RPMI8226 (cell line): ENCODE data around the gene INSC.
"Not testable (repeated sequence)": the region's sequence is repeated elsewhere in the genome, so short reads cannot be mapped to it uniquely, and the experiment has no call there.

Experiments used
- DNase-seq: peaks from one replicate; pipeline ENCODE4 v3.0.0-alpha.2; 2015

INSC gene

DNA sequence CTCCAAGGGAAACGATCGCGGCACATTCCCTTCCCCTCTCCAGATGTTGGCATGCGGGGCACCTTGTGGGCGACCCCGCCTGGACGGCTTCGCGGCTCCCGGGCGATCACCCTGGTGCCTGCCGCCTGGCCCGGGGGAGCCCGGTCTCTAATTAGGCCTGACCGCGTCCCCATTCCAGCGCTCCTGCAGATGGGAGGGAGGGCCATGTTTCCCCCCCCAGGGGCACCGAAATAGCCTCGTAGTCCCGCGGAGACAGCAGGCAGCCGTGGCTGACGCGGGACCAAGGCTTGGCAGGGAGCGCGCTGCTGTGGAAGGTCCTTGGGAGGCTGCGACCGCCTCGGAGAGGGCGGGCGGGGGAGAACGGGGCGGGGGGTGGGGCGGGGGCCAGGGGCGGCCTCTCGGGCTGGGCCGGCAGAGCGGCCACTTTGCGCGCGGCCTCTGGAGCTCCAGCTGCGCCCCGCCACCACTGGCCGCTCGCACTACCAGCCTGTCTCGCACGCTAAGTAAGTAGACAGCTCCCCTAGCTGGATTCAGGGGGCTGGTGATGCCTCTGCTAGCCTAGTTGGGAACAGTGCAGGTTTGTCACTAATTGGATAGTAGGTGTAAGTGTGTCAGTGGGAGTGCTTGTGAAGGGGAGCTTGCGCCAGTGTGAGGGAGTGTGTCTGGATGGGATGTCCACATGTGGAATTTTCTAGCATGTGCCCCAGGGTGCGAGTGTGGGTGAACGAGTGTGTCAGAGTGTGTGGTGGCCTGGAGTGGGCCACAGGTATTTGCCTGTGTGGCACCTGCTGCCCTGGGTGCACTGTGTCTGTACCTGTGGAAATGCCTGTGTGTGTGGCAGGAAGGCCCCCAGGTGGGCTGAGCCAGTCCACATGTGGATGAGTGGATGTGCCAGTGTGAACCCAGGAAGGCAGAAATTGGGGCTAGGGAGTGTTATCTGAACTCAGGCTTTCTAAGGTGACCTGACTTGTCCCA lies at the start of gene INSC:
Gene INSC (plus strand): TSS at position 423 of the 975 bp plus-strand sequence. CDS start 34,252 bp downstream, outside the sequence.
- DNase-seq, result no peak

DNA sequence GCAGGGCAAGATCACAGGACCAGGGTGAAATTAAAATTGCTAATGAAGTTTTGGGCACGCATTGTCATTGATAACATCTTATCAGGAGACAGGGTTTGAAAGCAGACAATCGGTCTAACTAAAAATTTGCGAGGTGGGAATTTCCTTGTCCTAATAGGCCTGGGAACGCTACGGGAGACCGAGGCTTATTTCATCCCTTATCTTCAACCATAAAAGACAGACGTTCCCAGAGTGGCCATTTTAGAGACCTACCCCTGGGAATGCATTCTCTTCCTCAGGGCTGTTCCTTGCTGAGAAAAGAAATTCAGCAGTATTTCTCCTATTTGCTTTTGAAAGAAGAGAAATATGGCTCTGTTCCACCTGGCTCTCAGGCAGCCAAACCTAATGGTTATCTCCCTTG lies 45.0 kb upstream of the INSC start:
- DNase-seq, result not testable (repeated sequence)

- DNase-seq, result no peak
Observed at GRCh38 chr11:15071556-15072255, 43.0 kb upstream of the INSC start.

- DNase-seq, result no peak
Observed at GRCh38 chr11:15072551-15073143, 42.1 kb upstream of the INSC start.

- DNase-seq, result no peak
Observed at GRCh38 chr11:15073361-15074205, 41.1 kb upstream of the INSC start, which contains the start of gene CALCB. Gene CALCB, plus strand, starts transcription at chr11:15073593. Its CDS starts 1,126 bp downstream, at chr11:15074719.

- DNase-seq, result peak; percentile 75
Observed at GRCh38 chr11:15074206-15075161, 40.2 kb upstream of the INSC start.

- no peak for DNase-seq
Observed at GRCh38 chr11:15075162-15075526, 39.6 kb upstream of the INSC start.

- DNase-seq, result no peak
Observed at GRCh38 chr11:15091175-15091574, 23.5 kb upstream of the INSC start.

GRCh38 chr11:15091625-15092024 lies 23.1 kb upstream of the INSC start:
- no peak for DNase-seq

GRCh38 chr11:15093432-15093831 lies 21.3 kb upstream of the INSC start:
- DNase-seq, result no peak

DNA sequence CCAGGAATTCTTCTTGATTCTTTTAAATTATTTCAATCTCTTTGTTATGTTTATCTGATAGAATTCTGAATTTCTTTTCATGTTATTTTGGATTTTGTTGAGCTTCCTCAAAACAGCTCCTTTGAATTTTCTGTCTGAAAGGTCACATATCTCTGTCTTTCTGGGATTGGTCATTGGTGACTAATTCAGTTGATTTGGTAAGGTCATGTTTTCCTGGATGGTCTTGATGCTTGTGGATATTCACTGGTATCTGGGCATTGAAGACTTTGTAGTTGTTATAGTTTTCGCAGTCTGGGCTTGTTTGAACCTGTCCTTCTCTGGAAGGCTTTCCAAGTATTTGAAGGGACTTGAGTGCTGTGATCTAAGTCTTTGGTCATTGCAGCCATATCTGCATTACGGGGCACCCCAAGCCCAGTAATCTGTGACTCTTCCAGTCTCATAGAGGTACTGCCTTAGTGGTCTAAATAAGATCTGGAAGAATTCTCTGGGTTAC lies 18.9 kb upstream of the INSC start:
- no peak for DNase-seq

GRCh38 chr11:15097411-15097810 lies 17.3 kb upstream of the INSC start:
- DNase-seq, result no peak

GRCh38 chr11:15099267-15099666 lies 15.5 kb upstream of the INSC start:
- no peak for DNase-seq

DNA sequence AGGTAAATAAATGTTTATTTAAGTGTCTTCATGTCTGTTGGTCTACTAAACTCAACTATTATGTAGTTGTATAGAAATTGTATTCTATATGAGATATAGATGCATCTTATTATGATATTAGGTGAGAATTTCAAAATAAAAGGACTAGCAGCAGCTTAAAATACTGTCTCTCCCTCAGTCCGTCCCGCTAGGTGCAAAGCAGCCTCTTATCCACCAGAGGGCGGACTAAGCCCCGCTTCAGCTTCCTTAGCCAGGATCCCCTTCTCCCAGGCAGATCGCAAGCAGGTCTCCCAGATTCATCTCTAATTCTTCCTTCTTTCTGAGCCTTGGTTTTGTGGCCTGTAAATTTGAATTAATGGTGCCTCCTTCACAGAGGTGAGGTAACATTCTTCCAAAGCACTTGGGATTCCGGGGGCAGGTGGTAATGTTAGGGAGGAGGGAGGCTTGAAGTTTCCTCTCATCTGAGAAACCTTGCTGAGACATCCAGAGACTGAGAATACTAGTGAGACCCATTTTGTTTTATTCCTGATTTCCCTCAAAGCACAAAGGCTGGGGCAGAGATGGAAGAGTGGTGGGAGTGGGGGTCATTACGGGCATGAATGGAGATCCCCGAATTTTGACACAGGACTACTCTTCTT lies 13.5 kb upstream of the INSC start:
- peak; percentile 44 for DNase-seq

GRCh38 chr11:15104166-15104565 lies 10.6 kb upstream of the INSC start:
- no peak for DNase-seq

GRCh38 chr11:15106201-15106965 lies 8.3 kb upstream of the INSC start:
- DNase-seq, result no peak

DNA sequence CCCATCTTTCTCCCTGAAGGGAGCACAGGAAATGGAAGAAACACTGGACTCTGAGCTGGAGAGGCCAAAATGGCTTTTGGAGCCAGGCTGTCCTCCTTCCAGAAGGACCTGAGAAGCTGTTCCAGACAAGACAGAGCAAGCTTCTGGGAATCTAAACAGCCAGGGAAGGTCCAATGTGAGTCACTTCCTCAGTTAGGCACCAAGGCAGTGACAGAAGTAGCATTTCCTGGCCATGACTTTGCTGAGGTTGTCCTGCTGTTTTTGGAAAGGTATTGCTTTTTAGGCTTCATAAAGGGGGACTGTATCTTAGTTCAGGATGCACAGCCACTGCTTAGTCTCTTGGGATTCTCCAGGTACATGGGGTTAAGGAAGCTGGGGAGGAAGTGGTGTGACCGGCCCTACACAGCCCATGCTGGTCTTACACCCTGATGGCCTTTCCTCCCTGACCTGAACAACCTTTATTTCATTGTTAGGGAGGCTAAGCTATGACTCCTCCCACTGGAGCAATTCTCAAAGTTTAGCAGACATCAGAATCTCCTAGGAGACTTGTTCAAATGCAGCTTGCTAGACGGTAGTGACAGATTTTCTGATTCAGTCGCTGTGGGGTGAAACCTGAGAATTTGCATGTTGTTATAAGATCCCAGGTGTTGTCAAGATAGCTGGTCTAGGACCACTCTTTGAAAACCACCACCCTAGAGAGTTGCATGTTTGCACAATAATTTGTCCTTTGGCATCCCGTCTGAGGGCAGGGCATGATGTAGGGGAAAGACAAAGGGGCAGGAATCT lies 6.8 kb upstream of the INSC start:
- no peak for DNase-seq

DNA sequence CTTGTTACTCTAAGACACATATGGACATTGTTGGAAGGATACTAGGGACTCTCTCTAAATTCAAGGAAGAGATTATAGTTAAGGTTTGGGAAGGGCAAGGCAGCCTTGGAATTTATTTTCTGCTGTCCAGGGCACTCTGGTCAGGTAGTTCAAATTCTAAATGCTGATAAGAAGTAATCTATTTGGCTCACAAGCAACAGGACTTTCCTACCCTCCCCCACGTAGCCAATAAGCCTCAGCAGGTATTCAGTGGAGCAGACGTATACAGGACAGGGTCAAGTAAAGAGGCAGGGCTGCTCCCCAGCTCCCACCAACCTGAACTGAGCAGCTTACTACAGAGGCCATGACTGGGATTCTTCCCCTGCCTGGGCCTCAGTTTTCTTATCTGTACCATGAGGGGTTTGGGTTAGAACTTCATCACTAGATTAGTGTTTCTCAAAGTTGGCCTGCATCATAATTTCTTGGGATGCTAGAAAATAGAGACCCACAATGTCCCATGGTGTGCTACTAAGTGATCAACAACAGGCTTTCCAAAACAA lies 6.1 kb upstream of the INSC start:
- DNase-seq, result no peak

DNA sequence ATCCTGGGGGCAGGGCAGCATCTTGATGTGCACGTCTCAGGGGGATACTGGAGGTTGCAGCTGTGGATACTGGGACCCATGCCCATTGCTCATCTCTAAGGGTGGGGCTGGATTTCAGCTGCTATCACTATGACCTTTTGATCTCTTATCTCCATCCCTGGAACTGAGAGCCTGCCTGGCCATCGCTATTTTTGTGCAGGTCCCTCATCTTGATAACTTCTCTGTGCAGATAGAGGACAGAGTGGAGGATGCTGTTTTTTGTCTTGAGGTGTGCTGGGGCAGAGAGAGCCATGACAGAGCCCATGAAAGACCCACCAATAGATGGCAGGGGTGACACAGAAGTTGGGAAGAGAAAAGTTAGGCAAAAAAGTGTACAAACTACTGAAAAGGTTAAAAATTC lies 5.1 kb upstream of the INSC start:
- no peak for DNase-seq
